ENCODE results near the gene OSBP2. TPM values are rescaled to one million over a fixed set of nuclear protein-coding genes. Genes with fewer than 3 reads are reported as not detected.

Gene OSBP2
- total and polyA plus RNA-seq, 2 experiments from 2014 or later, result 2.1 to 2.9 TPM

GRCh38 chr22:30718938-30719337 is 24.3 kb downstream of the OSBP2 start:
- Histone ChIP-seq H3F3A (replicated peaks; ENCODE audit: low read depth) (no peaks in the 10 kb centered on the region), H3K36me3 (ENCODE audit: insufficient read depth) (no peaks in the 10 kb centered on the region), H2AFZ (no peak overlapping the region), H3K27me3 (ENCODE audit: insufficient read depth) (no peaks in the 10 kb centered on the region), H3K79me2 (replicated peaks; ENCODE audit: insufficient read depth) (no peaks in the 10 kb centered on the region), H3K9me2 (ENCODE audit: insufficient read depth) (no peaks in the 10 kb centered on the region), H3K4me2 (no peak overlapping the region), H4K20me1 (replicated peaks; ENCODE audit: insufficient read depth) (no peaks in the 10 kb centered on the region; the same call in 1 of the 2 replicates), H3K27ac (ENCODE audit: low read depth) (no peak overlapping the region), H3K4me1 (ENCODE audit: insufficient read depth) (no peaks in the 10 kb centered on the region), H3K4me3 (no peak overlapping the region)
- H3K27ac Mint-ChIP-seq, result no peak overlapping the region
- no peaks in the 10 kb centered on the region for H3K9me3 Mint-ChIP-seq
- no peaks in the 10 kb centered on the region for H3K36me3 Mint-ChIP-seq (ENCODE audit: low read depth)
- peak; percentile 60 for ATAC-seq
- no peak for DNase-seq (ENCODE audit: low spot score)
- H3K4me3 Mint-ChIP-seq, result no peak overlapping the region
- no peaks in the 10 kb centered on the region for H3K4me1 Mint-ChIP-seq
- no peak for TF ChIP-seq ETS1 (IDR thresholded peaks at IDR 0.05)
- TF ChIP-seq ZNF114 (CRISPR knock-in tag; IDR thresholded peaks at IDR 0.05), result no peak
- no peak for TF ChIP-seq JUNB (IDR thresholded peaks at IDR 0.05; ENCODE audit: unreplicated experiment)
- no peak for TF ChIP-seq REST (IDR thresholded peaks at IDR 0.05; ENCODE audit: unreplicated experiment)
- no peak for TF ChIP-seq NANOG (IDR thresholded peaks at IDR 0.05; ENCODE audit: borderline replicate concordance)
- TF ChIP-seq EZH2 (IDR thresholded peaks at IDR 0.05; ENCODE audit: low read depth, unreplicated experiment), result no peak
- H3K27me3 Mint-ChIP-seq (ENCODE audit: insufficient read depth, low read depth, poor library complexity), result peaks cover 4% of the 10 kb centered on the region

- TF ChIP-seq ZNF462 (CRISPR knock-in tag; IDR thresholded peaks at IDR 0.05) (no peak), ETS1 (IDR thresholded peaks at IDR 0.05) (no peak)
- H3K79me2 ChIP-seq (replicated peaks; ENCODE audit: insufficient read depth), result no peaks in the 10 kb centered on the region
- Mint-ChIP-seq H3K27ac (no peak overlapping the region), H3K27me3 (ENCODE audit: insufficient read depth, low read depth, poor library complexity) (peaks cover 4% of the 10 kb centered on the region), H3K36me3 (ENCODE audit: low read depth) (no peaks in the 10 kb centered on the region), H3K4me3 (no peak overlapping the region), H3K4me1 (no peaks in the 10 kb centered on the region), H3K9me3 (no peaks in the 10 kb centered on the region)
- no peaks in the 10 kb centered on the region; the same call in 1 of the 2 replicates for H4K20me1 ChIP-seq (replicated peaks; ENCODE audit: insufficient read depth)
- H3F3A ChIP-seq (replicated peaks; ENCODE audit: low read depth), result no peaks in the 10 kb centered on the region
- DNase-seq (ENCODE audit: low spot score) (no peak), ATAC-seq (no peak)
- no peaks in the 10 kb centered on the region for H3K36me3 ChIP-seq (ENCODE audit: insufficient read depth)
- H3K27ac ChIP-seq (ENCODE audit: low read depth), result no peak overlapping the region
- no peaks in the 10 kb centered on the region for H3K4me1 ChIP-seq (ENCODE audit: insufficient read depth)
- no peak overlapping the region for H2AFZ ChIP-seq
- H3K27me3 ChIP-seq (ENCODE audit: insufficient read depth), result no peaks in the 10 kb centered on the region
- H3K4me2 ChIP-seq, result no peak overlapping the region
- H3K9me2 ChIP-seq (ENCODE audit: insufficient read depth), result no peaks in the 10 kb centered on the region
- H3K4me3 ChIP-seq, result no peak overlapping the region
Measured at GRCh38 chr22:30720263-30720837, 25.7 kb downstream of the OSBP2 start.
